Measurements from ENCODE around the gene AGBL4. TPM values are rescaled to one million over a fixed set of nuclear protein-coding genes. Genes with fewer than 3 reads are reported as not detected.
A peak's percentile ranks its signal among the peaks of the same experiment; 100 is the strongest.
"Not testable (repeated sequence)": the region's sequence is repeated elsewhere in the genome, so short reads cannot be mapped to it uniquely, and the experiment has no call there.

The AGBL4 gene
- total and polyA plus RNA-seq, 8 donors, result 0.32 to 1.3 (median 0.87) TPM

- Histone ChIP-seq H3K27ac (no peak overlapping the region), H3K27me3 (no peaks in the 10 kb centered on the region), H3K9me3 (peaks cover 0 to 62% of the 10 kb centered on the region in 2 donors), H3K36me3 (no peaks in the 10 kb centered on the region), H3K4me3 (no peak overlapping the region), H3K4me1 (no peaks in the 10 kb centered on the region)
- intact Hi-C loops (cut with DNase I), result no loop called here
- DNase-seq, result peak in 1 of 4 donors; percentile 36
- TF ChIP-seq CTCF (IDR thresholded peaks at IDR 0.05), result no peak
- ATAC-seq, result no peak
These were observed 182.0 kb downstream of the AGBL4 start for GRCh38 chr1:49841767-49842166.

- intact Hi-C loops (cut with DNase I), result no loop called here
- ATAC-seq (no peak), DNase-seq (no peak)
- Histone ChIP-seq H3K4me3 (no peak overlapping the region), H3K9me3 (peaks cover 0 to 5% of the 10 kb centered on the region in 2 donors), H3K4me1 (no peaks in the 10 kb centered on the region), H3K27me3 (no peaks in the 10 kb centered on the region), H3K36me3 (no peaks in the 10 kb centered on the region), H3K27ac (no peak overlapping the region)
- TF ChIP-seq CTCF (IDR thresholded peaks at IDR 0.05), result no peak
These were observed 199.5 kb downstream of the AGBL4 start for GRCh38 chr1:49824261-49824660.

- H3K9me3 ChIP-seq, result no peaks in the 10 kb centered on the region
- intact Hi-C loops (cut with DNase I), result no loop called here
- no peak for DNase-seq
These were observed 206.1 kb downstream of the AGBL4 start for GRCh38 chr1:49817681-49818080.

GRCh38 chr1:49787013-49787412 lies 236.7 kb downstream of the AGBL4 start:
- ATAC-seq; H3K27ac ChIP-seq; H3K9me3 ChIP-seq; H3K4me1 ChIP-seq; intact Hi-C loops (cut with DNase I); H3K27me3 ChIP-seq; H3K36me3 ChIP-seq; H3K4me3 ChIP-seq; DNase-seq: not testable (repeated sequence)

More at GRCh38 chr1:49817681-49818080, 206.1 kb downstream of the AGBL4 start:
- Histone ChIP-seq H3K27me3 (no peaks in the 10 kb centered on the region), H3K4me3 (no peak overlapping the region), H3K27ac (no peak overlapping the region), H3K36me3 (no peaks in the 10 kb centered on the region), H3K4me1 (no peaks in the 10 kb centered on the region)
- no peak for ATAC-seq
- TF ChIP-seq CTCF (IDR thresholded peaks at IDR 0.05), result no peak

GRCh38 chr1:49765034-49765433 lies 258.7 kb downstream of the AGBL4 start:
- intact Hi-C loops (cut with DNase I), result no loop called here
- ATAC-seq (peak; percentile 24), DNase-seq (no peak)
- peaks cover 0 to 14% of the 10 kb centered on the region in 2 donors for H3K9me3 ChIP-seq
- no peak overlapping the region for H3K27ac ChIP-seq
- no peak for TF ChIP-seq CTCF (IDR thresholded peaks at IDR 0.05)
- no peaks in the 10 kb centered on the region for H3K36me3 ChIP-seq
- H3K4me1 ChIP-seq, result no peaks in the 10 kb centered on the region
- no peaks in the 10 kb centered on the region for H3K27me3 ChIP-seq
- H3K4me3 ChIP-seq, result no peak overlapping the region

- H3K4me3 ChIP-seq; H3K4me1 ChIP-seq; H3K36me3 ChIP-seq; H3K27ac ChIP-seq; ATAC-seq; intact Hi-C loops (cut with DNase I); H3K27me3 ChIP-seq: not testable (repeated sequence)
- DNase-seq, result peak in 1 of 4 donors; percentile 54
- peaks cover 0 to 47% of the 10 kb centered on the region in 2 donors for H3K9me3 ChIP-seq
These were observed 285.6 kb downstream of the AGBL4 start for GRCh38 chr1:49738118-49738517.
